IPS-18a (cell line): ENCODE measurements around the gene NOS2.
"Not testable (repeated sequence)": the region's sequence is repeated elsewhere in the genome, so short reads cannot be mapped to it uniquely, and the experiment has no call there.

Experiments
- H3K27ac ChIP-seq: one replicate; pipeline ENCODE4 v1.5.1; 2013; ENCODE audit warnings: low read length
- H3K27me3 ChIP-seq: one replicate; pipeline ENCODE4 v1.6.1; 2013; ENCODE audit warnings: mild to moderate bottlenecking, low read length; ENCODE audit not compliant: control insufficient read depth, insufficient read depth
- H3K36me3 ChIP-seq: one replicate; pipeline ENCODE4 v1.6.1; 2013; ENCODE audit warnings: low read depth, low read length; ENCODE audit not compliant: control insufficient read depth
- H3K4me1 ChIP-seq: one replicate; pipeline ENCODE4 v1.6.1; 2013; ENCODE audit warnings: low read depth, low read length; ENCODE audit not compliant: control insufficient read depth
- H3K4me3 ChIP-seq: one replicate; pipeline ENCODE4 v1.5.1; 2013; ENCODE audit warnings: low read length
- H3K9ac ChIP-seq: one replicate; pipeline ENCODE4 v1.6.1; 2013; ENCODE audit warnings: mild to moderate bottlenecking, low read length, moderate library complexity
- H3K9me3 ChIP-seq: one replicate; pipeline ENCODE4 v1.6.1; 2013; ENCODE audit warnings: low read depth, low read length; ENCODE audit not compliant: control insufficient read depth

The NOS2 gene

GRCh38 chr17:27748360-27748825, 51.9 kb downstream of the NOS2 start:
- Histone ChIP-seq H3K27me3 (no peaks in the 10 kb centered on the region), H3K9me3 (no peaks in the 10 kb centered on the region), H3K4me3 (no peak overlapping the region)

GRCh38 chr17:27747462-27748359, 52.6 kb downstream of the NOS2 start:
- no peaks in the 10 kb centered on the region for H3K36me3 ChIP-seq
- H3K9ac ChIP-seq: no peak overlapping the region
- H3K4me1 ChIP-seq: peaks cover 4% of the 10 kb centered on the region
- no peaks in the 10 kb centered on the region for H3K27me3 ChIP-seq
- H3K4me3 ChIP-seq: no peak overlapping the region
- H3K27ac ChIP-seq: no peak overlapping the region
- H3K9me3 ChIP-seq: no peaks in the 10 kb centered on the region

More at GRCh38 chr17:27748360-27748825, 51.9 kb downstream of the NOS2 start:
- H3K27ac ChIP-seq: no peak overlapping the region
- H3K36me3 ChIP-seq: no peaks in the 10 kb centered on the region
- no peak overlapping the region for H3K9ac ChIP-seq
- H3K4me1 ChIP-seq: peaks cover 4% of the 10 kb centered on the region

- peaks cover 4% of the 10 kb centered on the region for H3K4me1 ChIP-seq
- H3K9me3 ChIP-seq: no peaks in the 10 kb centered on the region
- no peak overlapping the region for H3K9ac ChIP-seq
- H3K36me3 ChIP-seq: no peaks in the 10 kb centered on the region
- H3K27ac ChIP-seq: no peak overlapping the region
- H3K27me3 ChIP-seq: no peaks in the 10 kb centered on the region
- no peak overlapping the region for H3K4me3 ChIP-seq
Observed at GRCh38 chr17:27746881-27747280, 53.4 kb downstream of the NOS2 start.

- not testable (repeated sequence) for H3K36me3 ChIP-seq, H3K4me1 ChIP-seq, H3K9me3 ChIP-seq, H3K9ac ChIP-seq, H3K27me3 ChIP-seq, H3K4me3 ChIP-seq, H3K27ac ChIP-seq
Observed at GRCh38 chr17:27746320-27746719, 54.0 kb downstream of the NOS2 start.

GRCh38 chr17:27745207-27745830, 55.0 kb downstream of the NOS2 start:
- not testable (repeated sequence) for H3K9me3 ChIP-seq, H3K27ac ChIP-seq, H3K27me3 ChIP-seq, H3K36me3 ChIP-seq, H3K4me1 ChIP-seq, H3K4me3 ChIP-seq, H3K9ac ChIP-seq

GRCh38 chr17:27743281-27743885, 56.9 kb downstream of the NOS2 start:
- no peak overlapping the region for H3K27ac ChIP-seq
- H3K4me3 ChIP-seq: no peak overlapping the region
- H3K9ac ChIP-seq: no peak overlapping the region
- H3K9me3 ChIP-seq: no peaks in the 10 kb centered on the region
- H3K27me3 ChIP-seq: no peaks in the 10 kb centered on the region
- peaks cover 4% of the 10 kb centered on the region for H3K4me1 ChIP-seq
- H3K36me3 ChIP-seq: no peaks in the 10 kb centered on the region

GRCh38 chr17:27741971-27742575, 58.3 kb downstream of the NOS2 start:
- no peak overlapping the region for H3K4me3 ChIP-seq
- H3K9ac ChIP-seq: no peak overlapping the region
- H3K9me3 ChIP-seq: no peaks in the 10 kb centered on the region
- H3K36me3 ChIP-seq: no peaks in the 10 kb centered on the region
- no peaks in the 10 kb centered on the region for H3K4me1 ChIP-seq
- no peak overlapping the region for H3K27ac ChIP-seq
- no peaks in the 10 kb centered on the region for H3K27me3 ChIP-seq

- Histone ChIP-seq H3K9me3 (no peaks in the 10 kb centered on the region), H3K27me3 (no peaks in the 10 kb centered on the region), H3K9ac (no peak overlapping the region), H3K4me3 (no peak overlapping the region), H3K36me3 (no peaks in the 10 kb centered on the region), H3K4me1 (no peaks in the 10 kb centered on the region), H3K27ac (no peak overlapping the region)
Observed at GRCh38 chr17:27741361-27741861, 58.9 kb downstream of the NOS2 start.

- H3K9ac ChIP-seq, H3K4me3 ChIP-seq, H3K36me3 ChIP-seq, H3K9me3 ChIP-seq, H3K27ac ChIP-seq, H3K27me3 ChIP-seq, H3K4me1 ChIP-seq: not testable (repeated sequence)
Observed at GRCh38 chr17:27740541-27740940, 59.8 kb downstream of the NOS2 start.

GRCh38 chr17:27733773-27734172, 66.6 kb downstream of the NOS2 start:
- Histone ChIP-seq H3K9me3 (no peaks in the 10 kb centered on the region), H3K27me3 (no peaks in the 10 kb centered on the region), H3K4me1 (no peaks in the 10 kb centered on the region), H3K36me3 (no peaks in the 10 kb centered on the region), H3K9ac (no peak overlapping the region), H3K27ac (no peak overlapping the region), H3K4me3 (no peak overlapping the region)

GRCh38 chr17:27732746-27733145, 67.6 kb downstream of the NOS2 start:
- not testable (repeated sequence) for H3K27ac ChIP-seq, H3K4me1 ChIP-seq, H3K9ac ChIP-seq, H3K36me3 ChIP-seq, H3K27me3 ChIP-seq, H3K9me3 ChIP-seq, H3K4me3 ChIP-seq
